WERI-Rb-1 (cell line): ENCODE results near the gene RLN3.
A peak's percentile ranks its signal among the peaks of the same experiment; 100 is the strongest.
"Not testable (repeated sequence)": the region's sequence is repeated elsewhere in the genome, so short reads cannot be mapped to it uniquely, and the experiment has no call there.

Experiments
- DNase-seq: peaks from one replicate; pipeline ENCODE4 v3.0.0-alpha.2; 2020
- H3K27ac ChIP-seq: fragments of 250-450 bp; sonication (Bioruptor Pico); 2 replicates; pipeline ENCODE4 v1.5.1; 2020; ENCODE audit warnings: mild to moderate bottlenecking, moderate library complexity
- H3K27me3 ChIP-seq: fragments of 250-450 bp; sonication (Bioruptor Pico); 2 replicates; pipeline ENCODE4 v1.5.1; 2021; ENCODE audit warnings: mild to moderate bottlenecking, low read depth, moderate library complexity; ENCODE audit not compliant: insufficient read depth, severe bottlenecking
- H3K36me3 ChIP-seq: fragments of 250-450 bp; sonication (Bioruptor Pico); 2 replicates; pipeline ENCODE4 v1.5.1; 2020; ENCODE audit warnings: mild to moderate bottlenecking, moderate library complexity
- H3K4me3 ChIP-seq: 2 replicates; pipeline ENCODE4 v1.5.1; 2011; ENCODE audit warnings: low read depth, mild to moderate bottlenecking, control low read depth, low read length
- H3K9me3 ChIP-seq: fragments of 250-450 bp; sonication (Bioruptor Pico); 2 replicates; pipeline ENCODE4 v1.5.1; 2021; ENCODE audit warnings: mild to moderate bottlenecking, moderate library complexity; ENCODE audit not compliant: severe bottlenecking
- TF ChIP-seq, protein P1 (sequence below): IDR thresholded peaks from 2 replicates; pipeline ENCODE4 v1.5.1; 2011; ENCODE audit warnings: low read depth, mild to moderate bottlenecking, control low read depth, inconsistent platforms, low read length

The RLN3 gene

DNA sequence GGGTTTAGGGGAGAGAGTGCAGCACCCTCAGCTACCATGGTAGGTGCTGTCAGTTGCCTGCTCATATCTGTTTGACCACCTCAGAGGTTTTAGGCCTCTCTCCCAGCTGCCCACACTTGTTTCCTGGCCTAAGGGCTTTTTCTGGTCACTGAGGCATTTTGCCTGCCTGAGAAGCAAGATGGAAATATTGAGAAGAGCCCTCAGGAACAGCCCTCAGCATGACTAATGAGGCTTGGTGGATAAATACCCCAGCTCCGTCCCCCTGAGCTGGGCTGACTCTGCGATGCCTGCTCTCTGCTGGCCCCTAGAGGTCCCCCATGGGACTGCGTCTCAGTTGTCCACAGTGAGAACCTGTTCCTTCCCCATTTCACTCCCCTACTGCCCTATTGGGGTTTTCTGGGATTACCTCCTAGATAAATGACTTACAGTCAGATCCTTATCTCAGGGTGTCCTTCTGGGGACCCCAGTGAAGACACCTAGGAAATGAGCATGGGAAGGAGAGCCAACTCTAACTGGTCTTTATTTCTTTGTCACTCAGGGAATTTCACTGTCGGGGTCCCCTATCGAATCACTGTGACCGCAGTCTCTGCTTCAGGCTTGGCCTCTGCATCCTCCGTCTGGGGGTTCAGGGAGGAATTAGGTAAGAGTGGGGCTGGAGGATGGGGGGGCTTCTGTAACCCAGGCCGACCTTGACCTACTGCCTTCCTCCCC is 20.6 kb downstream of the RLN3 start:
- peaks cover 4% of the 10 kb centered on the region; the same call in 1 of the 2 replicates for H3K36me3 ChIP-seq
- H3K9me3 ChIP-seq = peaks cover 3% of the 10 kb centered on the region
- H3K4me3 ChIP-seq = no peak overlapping the region
- H3K27me3 ChIP-seq = no peaks in the 10 kb centered on the region
- DNase-seq = peak; percentile 65
- TF ChIP-seq, protein P1, sequence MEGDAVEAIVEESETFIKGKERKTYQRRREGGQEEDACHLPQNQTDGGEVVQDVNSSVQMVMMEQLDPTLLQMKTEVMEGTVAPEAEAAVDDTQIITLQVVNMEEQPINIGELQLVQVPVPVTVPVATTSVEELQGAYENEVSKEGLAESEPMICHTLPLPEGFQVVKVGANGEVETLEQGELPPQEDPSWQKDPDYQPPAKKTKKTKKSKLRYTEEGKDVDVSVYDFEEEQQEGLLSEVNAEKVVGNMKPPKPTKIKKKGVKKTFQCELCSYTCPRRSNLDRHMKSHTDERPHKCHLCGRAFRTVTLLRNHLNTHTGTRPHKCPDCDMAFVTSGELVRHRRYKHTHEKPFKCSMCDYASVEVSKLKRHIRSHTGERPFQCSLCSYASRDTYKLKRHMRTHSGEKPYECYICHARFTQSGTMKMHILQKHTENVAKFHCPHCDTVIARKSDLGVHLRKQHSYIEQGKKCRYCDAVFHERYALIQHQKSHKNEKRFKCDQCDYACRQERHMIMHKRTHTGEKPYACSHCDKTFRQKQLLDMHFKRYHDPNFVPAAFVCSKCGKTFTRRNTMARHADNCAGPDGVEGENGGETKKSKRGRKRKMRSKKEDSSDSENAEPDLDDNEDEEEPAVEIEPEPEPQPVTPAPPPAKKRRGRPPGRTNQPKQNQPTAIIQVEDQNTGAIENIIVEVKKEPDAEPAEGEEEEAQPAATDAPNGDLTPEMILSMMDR = peak; percentile 93
- H3K27ac ChIP-seq = no peak overlapping the region

DNA sequence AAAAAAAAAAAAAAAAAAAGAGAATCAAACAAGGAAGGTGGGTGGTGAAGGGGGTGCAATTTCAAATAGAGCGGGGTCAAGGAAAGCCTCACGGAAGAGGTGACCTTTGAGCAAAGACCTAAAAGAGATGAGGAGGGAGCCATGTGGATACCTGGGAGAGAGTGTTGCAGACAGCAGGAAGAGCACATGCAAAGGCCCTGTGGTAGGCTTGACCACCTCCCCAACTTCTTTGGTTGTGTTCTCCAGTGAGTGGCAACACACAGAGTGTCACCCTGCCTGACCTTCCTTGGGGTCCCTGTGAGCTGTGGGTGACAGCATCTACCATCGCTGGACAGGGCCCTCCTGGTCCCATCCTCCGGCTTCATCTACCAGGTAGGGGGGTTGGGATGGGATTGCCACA is 22.6 kb downstream of the RLN3 start:
- peaks cover 4% of the 10 kb centered on the region; the same call in 1 of the 2 replicates for H3K36me3 ChIP-seq
- H3K4me3 ChIP-seq = no peak overlapping the region
- H3K27ac ChIP-seq = no peak overlapping the region
- TF ChIP-seq, protein P1 = no peak
- DNase-seq = no peak
- H3K9me3 ChIP-seq = peaks cover 3% of the 10 kb centered on the region
- H3K27me3 ChIP-seq = no peaks in the 10 kb centered on the region

DNA sequence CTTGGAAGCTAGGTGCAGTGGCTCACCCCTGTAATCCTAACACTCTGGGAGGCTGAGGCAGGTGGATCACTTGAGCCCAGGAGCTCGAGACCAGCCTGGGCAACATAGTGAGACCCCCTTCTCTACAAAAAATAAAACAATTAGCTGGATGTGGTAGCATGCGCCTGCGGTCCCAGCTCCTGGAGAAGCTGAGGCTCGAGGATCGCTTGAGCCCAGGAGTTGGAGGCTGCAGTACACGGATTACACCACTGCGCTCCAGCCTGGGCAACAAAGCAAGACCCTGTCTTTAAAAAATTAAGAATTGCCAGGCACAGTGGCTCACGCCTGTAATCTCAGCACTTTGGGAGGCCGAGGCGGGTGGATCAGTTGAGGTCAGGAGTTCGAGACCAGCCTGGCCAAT is 23.0 kb downstream of the RLN3 start:
- H3K4me3 ChIP-seq, H3K36me3 ChIP-seq, H3K9me3 ChIP-seq, H3K27me3 ChIP-seq, DNase-seq, H3K27ac ChIP-seq: not testable (repeated sequence)

DNA sequence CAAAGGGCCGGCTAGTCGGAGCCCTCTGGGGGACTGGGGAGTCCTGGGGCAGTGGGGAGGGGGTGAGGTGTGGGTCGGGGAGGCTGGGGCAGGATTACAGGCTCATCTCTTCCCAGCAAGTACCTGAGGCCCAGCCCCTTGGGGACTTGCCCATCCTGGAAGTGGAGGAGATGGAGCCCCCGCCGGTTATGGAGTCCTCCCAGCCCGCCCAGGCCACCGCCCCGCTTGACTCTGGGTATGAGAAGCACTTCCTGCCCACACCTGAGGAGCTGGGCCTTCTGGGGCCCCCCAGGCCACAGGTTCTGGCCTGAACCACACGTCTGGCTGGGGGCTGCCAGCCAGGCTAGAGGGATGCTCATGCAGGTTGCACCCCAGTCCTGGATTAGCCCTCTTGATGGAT is 24.0 kb downstream of the RLN3 start:
- Histone ChIP-seq H3K4me3 (no peak overlapping the region), H3K9me3 (peaks cover 3% of the 10 kb centered on the region), H3K27me3 (no peaks in the 10 kb centered on the region), H3K27ac (no peak overlapping the region), H3K36me3 (peaks cover 4% of the 10 kb centered on the region; the same call in 1 of the 2 replicates)
- no peak for DNase-seq
- TF ChIP-seq, protein P1 = no peak

DNA sequence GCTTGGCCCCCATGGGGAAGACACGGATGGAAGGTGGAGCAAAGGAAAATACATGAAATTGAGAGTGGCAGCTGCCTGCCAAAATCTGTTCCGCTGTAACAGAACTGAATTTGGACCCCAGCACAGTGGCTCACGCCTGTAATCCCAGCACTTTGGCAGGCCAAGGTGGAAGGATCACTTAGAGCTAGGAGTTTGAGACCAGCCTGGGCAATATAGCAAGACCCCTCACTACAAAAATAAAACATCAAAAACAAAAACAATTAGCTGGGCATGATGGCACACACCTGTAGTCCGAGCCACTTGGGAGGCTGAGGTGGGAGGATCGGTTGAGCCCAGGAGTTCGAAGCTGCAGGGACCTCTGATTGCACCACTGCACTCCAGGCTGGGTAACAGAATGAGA is 24.5 kb downstream of the RLN3 start:
- peaks cover 4% of the 10 kb centered on the region; the same call in 1 of the 2 replicates for H3K36me3 ChIP-seq
- H3K27ac ChIP-seq = no peak overlapping the region
- H3K27me3 ChIP-seq = no peaks in the 10 kb centered on the region
- no peak for DNase-seq
- TF ChIP-seq, protein P1 = no peak
- peaks cover 3% of the 10 kb centered on the region for H3K9me3 ChIP-seq
- H3K4me3 ChIP-seq = no peak overlapping the region

DNA sequence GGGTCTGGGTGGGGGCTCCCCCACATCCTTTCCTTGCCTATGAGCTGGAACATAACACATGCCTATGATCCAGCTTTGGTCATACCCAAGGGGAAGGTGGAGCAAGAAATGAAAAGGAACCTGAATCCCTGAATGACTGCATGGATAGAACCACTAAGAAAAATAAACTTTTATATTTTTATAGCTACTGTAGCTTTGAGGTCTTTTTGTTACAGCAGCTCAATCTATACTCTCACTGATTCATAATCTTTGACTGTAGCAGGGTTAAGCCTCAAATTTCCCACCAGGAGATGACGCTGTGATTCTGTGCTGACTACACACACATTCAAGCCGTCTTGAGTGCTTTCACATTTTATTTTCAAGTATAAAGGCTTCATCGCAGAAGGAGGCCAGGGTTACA is 25.1 kb downstream of the RLN3 start:
- Histone ChIP-seq H3K4me3 (no peak overlapping the region), H3K27ac (no peak overlapping the region), H3K9me3 (peaks cover 3% of the 10 kb centered on the region), H3K36me3 (peaks cover 4% of the 10 kb centered on the region; the same call in 1 of the 2 replicates), H3K27me3 (no peaks in the 10 kb centered on the region)
- no peak for DNase-seq
- TF ChIP-seq, protein P1 = no peak
